HepG2 (cell line): ENCODE data around the gene RPL23. TPM values are rescaled to one million over a fixed set of nuclear protein-coding genes. Genes with fewer than 3 reads are reported as not detected.

Source experiments
- DRAP1 ChIP-seq: IDR thresholded peaks from 2 replicates; pipeline ENCODE4 v1.6.1; 2016; ENCODE audit warnings: missing genetic modification reagents, missing compliant biosample characterization
- FIP1L1 ChIP-seq: fragments of 200-400 bp; formaldehyde crosslinking; IDR thresholded peaks from 2 replicates; pipeline ENCODE4 v1.6.1; 2018; ENCODE audit warnings: low read depth, mild to moderate bottlenecking, low read length, moderate library complexity, borderline replicate concordance; ENCODE audit not compliant: insufficient read depth
- FOXK2 ChIP-seq: fragments of 450-650 bp; IDR thresholded peaks from 2 replicates; pipeline ENCODE4 v1.6.1; 2016
- GTF2F1 ChIP-seq: fragments of 150-350 bp; IDR thresholded peaks from 2 replicates; pipeline ENCODE4 v1.6.1; 2014; ENCODE audit warnings: low read length
- HOXA7 ChIP-seq: sonication (generic); formaldehyde crosslinking; IDR thresholded peaks from 2 replicates; pipeline ENCODE4 v1.8.1; 2022; ENCODE audit warnings: mild to moderate bottlenecking, missing genetic modification reagents, moderate library complexity
- MAX ChIP-seq: IDR thresholded peaks from 2 replicates; pipeline ENCODE4 v1.6.1; 2012; ENCODE audit warnings: inconsistent platforms
- MYC ChIP-seq: sonication (generic); formaldehyde crosslinking; IDR thresholded peaks from 2 replicates; pipeline ENCODE4 v1.9.0; 2021; ENCODE audit warnings: missing genetic modification reagents, borderline replicate concordance
- NCOA5 ChIP-seq: sonication (generic); formaldehyde crosslinking; IDR thresholded peaks from 2 replicates; pipeline ENCODE4 v1.4.0; 2020; ENCODE audit warnings: missing genetic modification reagents
- PCBP2 ChIP-seq: fragments of 200-400 bp; formaldehyde crosslinking; optimal IDR thresholded peaks from 2 replicates; pipeline ENCODE3; 2018; ENCODE audit warnings: low read length, low read depth; ENCODE audit not compliant: poor library complexity, severe bottlenecking
- RCOR2 ChIP-seq: IDR thresholded peaks from 2 replicates; pipeline ENCODE4 v1.6.1; 2016; ENCODE audit warnings: missing biosample characterization, missing genetic modification reagents
- TAF15 ChIP-seq: fragments of 200-400 bp; formaldehyde crosslinking; IDR thresholded peaks from one replicate; pipeline ENCODE4 v1.6.1; 2018; ENCODE audit warnings: mild to moderate bottlenecking, low read depth, low read length; ENCODE audit not compliant: poor library complexity, severe bottlenecking
- TCF7L2 ChIP-seq: IDR thresholded peaks from 2 replicates; pipeline ENCODE4 v1.6.1; 2011; ENCODE audit warnings: mild to moderate bottlenecking, low read depth, low read length, moderate library complexity
- TFAP4 ChIP-seq: sonication (generic); IDR thresholded peaks from 2 replicates; pipeline ENCODE4 v1.6.1; 2016; ENCODE audit warnings: low read depth, borderline replicate concordance
- TFDP1 ChIP-seq: IDR thresholded peaks from 2 replicates; pipeline ENCODE4 v1.6.1; 2016; ENCODE audit warnings: missing compliant biosample characterization, missing genetic modification reagents, borderline replicate concordance
- ZFX ChIP-seq: sonication (generic); formaldehyde crosslinking; IDR thresholded peaks from 2 replicates; pipeline ENCODE4 v1.4.0; 2020; ENCODE audit warnings: mild to moderate bottlenecking, low read depth, missing genetic modification reagents, moderate library complexity
- ZNF143 ChIP-seq: sonication (generic); formaldehyde crosslinking; IDR thresholded peaks from 2 replicates; pipeline ENCODE4 v1.4.0; 2020; ENCODE audit warnings: missing genetic modification reagents
- ZNF17 ChIP-seq: sonication (generic); formaldehyde crosslinking; IDR thresholded peaks from 2 replicates; pipeline ENCODE4 v1.5.0; 2020; ENCODE audit warnings: mild to moderate bottlenecking, missing genetic modification reagents
- ZNF891 ChIP-seq: sonication (generic); formaldehyde crosslinking; IDR thresholded peaks from 2 replicates; pipeline ENCODE4 v1.5.0; 2020; ENCODE audit warnings: mild to moderate bottlenecking, missing genetic modification reagents
- ZSCAN12 ChIP-seq: sonication (generic); formaldehyde crosslinking; IDR thresholded peaks from 2 replicates; pipeline ENCODE4 v1.9.0; 2021; ENCODE audit warnings: mild to moderate bottlenecking, missing genetic modification reagents
- polyA plus RNA-seq, 8 experiments: library from polyadenylated mRNA; depleted of rRNA in 3 of 8; stranded (reverse) in 7 of 8; unstranded in 1 of 8; fragments of >200 nt; fragmentation: Illumina TruSeq in 4 of 8; extraction: Trizol in 4 of 8; gene quantifications; 2 replicates each; pipeline versions ENCODE4 v1.2.1 to v1.2.3, GENCODE V29; 2011 to 2016; ENCODE audit warnings: low read depth in 4 of 8, missing spikeins in 1 of 8, mixed read lengths in 1 of 8; ENCODE audit not compliant: insufficient read depth in 1 of 8
- total RNA-seq, 5 experiments: library from RNA; depleted of rRNA; stranded (reverse); fragments of >200 nt; fragmentation: Illumina TruSeq; extraction: Trizol; gene quantifications; 2 replicates each; pipeline ENCODE4 v1.2.3, GENCODE V29; 2016; ENCODE audit warnings: low read depth in 1 of 5

Gene RPL23
- total and polyA plus RNA-seq, 2 of the 13 experiments (the other 11 are each of a cell fraction or from before 2014, with no cell fraction given) = 2,790 to 4,860 TPM

GRCh38 chr17:38853292-38854219 lies at the start of gene RPL23 (continued):
- TF ChIP-seq FIP1L1 (no peak), ZNF17 (CRISPR knock-in tag) (0 out of 2 replicates have a peak, but pooled peaks have one; percentile 66), ZNF143 (CRISPR knock-in tag) (peak; percentile 90), TCF7L2 (no peak), NCOA5 (CRISPR knock-in tag) (peak; percentile 84; the same call in 1 of the 2 replicates), TFAP4 (no peak), DRAP1 (CRISPR knock-in tag) (peak; percentile 98), TAF15 (no peak), MAX (peak; percentile 98), MYC (CRISPR knock-in tag) (peak; percentile 100), ZNF891 (CRISPR knock-in tag) (peak; percentile 97), ZSCAN12 (peak; percentile 68; the same call in 1 of the 2 replicates), PCBP2 (no peak), ZFX (peak; percentile 97), GTF2F1 (peak; percentile 86), FOXK2 (no peak; the same call in 1 of the 2 replicates), HOXA7 (no peak), RCOR2 (peak; percentile 55; the same call in 1 of the 2 replicates), TFDP1 (CRISPR knock-in tag) (peak; percentile 68)
